HepG2 (cell line): ENCODE data around the gene SMAP2. TPM values are rescaled to one million over a fixed set of nuclear protein-coding genes. Genes with fewer than 3 reads are reported as not detected.

Experiments
- ATAC-seq: fragments of 200-7000 bp; cut with Tn5 transposase; 3 replicates; pipeline ENCODE4 v1.9.1; 2020; ENCODE audit warnings: mild to moderate bottlenecking, moderate library complexity
- BruUV-seq: library from RNA; stranded (reverse); fragments of 400-500 nt; replicated peaks from 2 replicates; lab custom pipeline; 2021; lab: Mats Ljungman, UMichigan
- CTCF ChIA-PET: fragments of 300-600 bp; formaldehyde crosslinking; extraction: SDS; loops from one replicate; lab custom pipeline; 2021; ENCODE audit warnings: low total read pairs, inconsistent platforms, low intra/inter-chr PET ratio; lab: Yijun Ruan, JAX
- POLR2A ChIA-PET: fragments of 350-600 bp; sonication (Branson Sonifier 250); formaldehyde crosslinking; loops from one replicate; lab custom pipeline; 2020; ENCODE audit warnings: antibody characterized with exemption, inconsistent platforms; lab: Yijun Ruan, JAX
- DNase-seq: peaks from one replicate; pipeline ENCODE4 v3.0.0-alpha.2; 2015; ENCODE audit warnings: low spot score
- FAIRE-seq: peaks from 3 replicates; lab custom pipeline; 2011; peaks lifted over from hg19 to GRCh38; lab: Jason Lieb, UNC
- H2AFZ ChIP-seq: one replicate; pipeline ENCODE4 v1.6.1; 2011; ENCODE audit warnings: low read length, inconsistent platforms
- H3K27ac ChIP-seq: fragments of 300-600 bp; 3 replicates; pipeline ENCODE4 v1.8.0; 2011; ENCODE audit warnings: mixed run types, mild to moderate bottlenecking, mixed read lengths, low read length, inconsistent platforms; ENCODE audit not compliant: insufficient read depth; ENCODE audit errors: extremely low read length
- H3K27me3 ChIP-seq, 2 experiments: fragments of 200-600 bp in 1 of 2; 2 replicates in 1 of 2; 3 replicates in 1 of 2; pipeline versions ENCODE4 v1.6.0 to v1.8.0; 2011; ENCODE audit warnings: low read length in 2 of 2, mild to moderate bottlenecking in 2 of 2, moderate library complexity in 2 of 2, inconsistent platforms in 1 of 2; ENCODE audit not compliant: insufficient read depth in 2 of 2, control insufficient read depth in 1 of 2
- H3K36me3 ChIP-seq, 2 experiments: fragments of 200-600 bp in 1 of 2; replicated peaks in 1 of 2; 2 replicates in 1 of 2; 3 replicates in 1 of 2; pipeline versions ENCODE4 v1.5.1 to v1.8.0; 2011; ENCODE audit warnings: low read length in 2 of 2, inconsistent platforms in 1 of 2; ENCODE audit not compliant: insufficient read depth in 2 of 2, control insufficient read depth in 1 of 2
- H3K4me1 ChIP-seq: 2 replicates; pipeline ENCODE4 v1.5.1; 2012; ENCODE audit warnings: low read length, inconsistent platforms; ENCODE audit not compliant: insufficient read depth
- H3K4me2 ChIP-seq: 2 replicates; pipeline ENCODE4 v1.6.0; 2011; ENCODE audit warnings: low read depth, low read length, inconsistent platforms
- H3K4me3 ChIP-seq, 3 experiments: fragments of 200-600 bp in 1 of 3; sonication (generic), shearing (Covaris generic) in 1 of 3; replicated peaks in 1 of 3; 2 replicates each; pipeline ENCODE4 v1.5.1; 2011 to 2016; ENCODE audit warnings: low read length in 3 of 3, inconsistent platforms in 2 of 3, low read depth in 2 of 3, mild to moderate bottlenecking in 2 of 3, control low read depth in 1 of 3, mixed read lengths in 1 of 3; ENCODE audit not compliant: insufficient read depth in 1 of 3
- H3K79me2 ChIP-seq: one replicate; pipeline ENCODE4 v1.6.1; 2011; ENCODE audit warnings: low read length, inconsistent platforms; ENCODE audit not compliant: insufficient read depth
- H3K9ac ChIP-seq: 2 replicates; pipeline ENCODE4 v1.6.0; 2011; ENCODE audit warnings: mild to moderate bottlenecking, low read depth, low read length, inconsistent platforms; ENCODE audit not compliant: insufficient read depth
- H3K9me3 ChIP-seq: 2 replicates; pipeline ENCODE4 v1.5.1; 2012; ENCODE audit warnings: mild to moderate bottlenecking, low read length
- H4K20me1 ChIP-seq: 2 replicates; pipeline ENCODE4 v1.6.0; 2011; ENCODE audit warnings: inconsistent platforms, mild to moderate bottlenecking, low read length, moderate library complexity; ENCODE audit not compliant: insufficient read depth
- ARID2 ChIP-seq: sonication (generic); formaldehyde crosslinking; IDR thresholded peaks from 2 replicates; pipeline ENCODE4 v1.8.1; 2022; ENCODE audit warnings: mild to moderate bottlenecking, missing genetic modification reagents, borderline replicate concordance
- ATF7 ChIP-seq, 2 experiments: fragments of 450-650 bp in 1 of 2; sonication (generic) in 1 of 2; formaldehyde crosslinking in 1 of 2; IDR thresholded peaks; 2 replicates each; pipeline versions ENCODE4 v1.4.0 to v1.6.1; 2016 to 2020; ENCODE audit warnings: antibody characterized with exemption in 1 of 2, mild to moderate bottlenecking in 1 of 2, missing genetic modification reagents in 1 of 2
- CAMTA2 ChIP-seq: sonication (generic); formaldehyde crosslinking; IDR thresholded peaks from 2 replicates; pipeline ENCODE4 v1.4.0; 2020; ENCODE audit warnings: mild to moderate bottlenecking, missing genetic modification reagents, borderline replicate concordance
- CREM ChIP-seq, 2 experiments: sonication (generic) in 1 of 2; formaldehyde crosslinking in 1 of 2; IDR thresholded peaks; 2 replicates each; pipeline versions ENCODE4 v1.4.0 to v1.6.1; 2016 to 2020; ENCODE audit warnings: antibody characterized with exemption in 1 of 2, mild to moderate bottlenecking in 1 of 2, missing genetic modification reagents in 1 of 2
- FOXA1 ChIP-seq, 2 experiments: fragments of 450-650 bp in 1 of 2; sonication (generic) in 1 of 2; formaldehyde crosslinking in 1 of 2; IDR thresholded peaks; 2 replicates each; pipeline versions ENCODE4 v1.4.0 to v1.6.1; 2016 to 2020; ENCODE audit warnings: missing genetic modification reagents in 1 of 2
- HHEX ChIP-seq: IDR thresholded peaks from 2 replicates; pipeline ENCODE4 v1.6.1; 2016; ENCODE audit warnings: control low read depth
- NPAS2 ChIP-seq: sonication (generic); formaldehyde crosslinking; IDR thresholded peaks from 2 replicates; pipeline ENCODE4 v1.8.0; 2022; ENCODE audit warnings: mild to moderate bottlenecking, missing genetic modification reagents, borderline replicate concordance
- NRL ChIP-seq: sonication (generic); formaldehyde crosslinking; IDR thresholded peaks from 2 replicates; pipeline ENCODE4 v1.5.0; 2020; ENCODE audit warnings: missing genetic modification reagents, mild to moderate bottlenecking, moderate library complexity, borderline replicate concordance
- TEAD3 ChIP-seq: optimal IDR thresholded peaks from 2 replicates; pipeline ENCODE3; 2016; ENCODE audit warnings: borderline replicate concordance
- ZBTB7A ChIP-seq: sonication (generic); formaldehyde crosslinking; IDR thresholded peaks from 2 replicates; pipeline ENCODE4 v1.8.0; 2022; ENCODE audit warnings: mild to moderate bottlenecking, missing genetic modification reagents
- ZNF720 ChIP-seq: sonication (generic); formaldehyde crosslinking; IDR thresholded peaks from 2 replicates; pipeline ENCODE4 v1.4.0; 2020; ENCODE audit warnings: missing genetic modification reagents
- WGBS: methylation state at CpG from one replicate; pipeline ENCODE4 v1.1.6; 2017; ENCODE audit warnings: low lambda C conversion rate; 5-methylcytosine and 5-hydroxymethylcytosine counted together
- in situ Hi-C: cut with HindIII; loops from 2 replicates; pipeline ENCODE4 v1.10.0; 2017; ENCODE audit warnings: low pct_unique_long_range_greater_than_20kb; ENCODE audit not compliant: extremely low pct_ligation_motif_present
- intact Hi-C: fragments of 100-400 bp; cut with micrococcal nuclease; formaldehyde crosslinking; loops from one replicate; pipeline ENCODE4 v1.10.0; 2022; ENCODE audit not compliant: unreplicated experiment
- polyA plus RNA-seq, 8 experiments: library from polyadenylated mRNA; depleted of rRNA in 3 of 8; stranded (reverse) in 7 of 8; unstranded in 1 of 8; fragments of >200 nt; fragmentation: Illumina TruSeq in 4 of 8; extraction: Trizol in 4 of 8; gene quantifications; 2 replicates each; pipeline versions ENCODE4 v1.2.1 to v1.2.3, GENCODE V29; 2011 to 2016; ENCODE audit warnings: low read depth in 4 of 8, missing spikeins in 1 of 8, mixed read lengths in 1 of 8; ENCODE audit not compliant: insufficient read depth in 1 of 8
- total RNA-seq, 5 experiments: library from RNA; depleted of rRNA; stranded (reverse); fragments of >200 nt; fragmentation: Illumina TruSeq; extraction: Trizol; gene quantifications; 2 replicates each; pipeline ENCODE4 v1.2.3, GENCODE V29; 2016; ENCODE audit warnings: low read depth in 1 of 5
- TF ChIP-seq, protein P1 (sequence below): sonication (generic); formaldehyde crosslinking; IDR thresholded peaks from 2 replicates; pipeline ENCODE4 v1.5.0; 2020; ENCODE audit warnings: missing genetic modification reagents, mild to moderate bottlenecking, borderline replicate concordance
- TF ChIP-seq, protein P2 (sequence below): sonication (generic); formaldehyde crosslinking; IDR thresholded peaks from 2 replicates; pipeline ENCODE4 v1.4.0; 2020; ENCODE audit warnings: missing genetic modification reagents
- TF ChIP-seq, protein P3 (sequence below): sonication (generic); formaldehyde crosslinking; IDR thresholded peaks from 2 replicates; pipeline ENCODE4 v1.4.0; 2020; ENCODE audit warnings: missing genetic modification reagents, borderline replicate concordance

The SMAP2 gene
- total and polyA plus RNA-seq, 2 of the 13 experiments (the other 11 are each of a cell fraction or from before 2014, with no cell fraction given) = 19.0 to 22.3 TPM

DNA sequence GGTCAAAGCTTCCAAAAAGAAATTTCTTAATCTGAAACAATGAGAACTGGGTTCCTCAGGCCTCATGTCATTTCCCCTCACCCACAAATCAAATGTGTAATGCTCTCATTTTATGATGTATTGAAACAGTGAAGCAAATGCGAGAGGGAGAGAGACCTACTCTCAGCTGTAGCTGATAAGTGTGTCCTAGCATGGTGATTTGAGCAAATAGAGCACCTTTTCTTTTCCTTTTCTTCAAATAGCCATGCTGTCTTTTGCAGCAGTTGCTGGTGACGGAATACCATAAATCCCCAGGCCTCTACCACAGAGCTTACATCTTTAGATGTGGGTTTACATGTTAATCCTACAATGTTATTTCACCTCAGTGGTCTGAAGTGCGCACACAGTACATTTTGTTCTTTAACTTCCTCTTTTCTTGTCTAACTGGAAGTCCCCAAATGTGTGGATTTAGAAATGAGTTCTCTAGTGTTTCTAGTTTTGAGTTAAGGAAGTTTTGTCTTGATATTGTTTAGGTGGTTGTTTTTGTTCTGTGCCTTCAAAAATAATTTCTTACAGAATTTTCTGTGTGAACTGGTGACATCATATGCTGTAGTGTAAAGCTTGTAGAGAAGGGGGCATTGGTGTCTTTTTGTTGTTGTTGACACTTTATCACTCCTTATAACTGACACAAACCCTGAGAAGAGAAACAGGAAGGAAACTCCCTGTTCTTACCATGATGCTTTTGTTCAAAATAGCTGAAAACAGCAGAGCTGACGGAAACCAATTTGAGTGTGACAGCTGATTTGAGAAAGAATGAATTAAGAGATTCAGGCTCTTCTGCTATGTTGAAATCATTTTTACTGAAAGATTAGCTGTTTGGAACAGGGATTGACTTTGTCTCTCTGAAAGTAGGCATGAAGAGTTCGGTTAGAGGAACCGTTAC lies 12.2 kb downstream of the SMAP2 start:
- no peak overlapping the region for H2AFZ ChIP-seq
- peaks cover 92% of the 10 kb centered on the region for H3K4me1 ChIP-seq
- no peak for DNase-seq
- H3K36me3 ChIP-seq = no peaks in the 10 kb centered on the region
- no peaks in the 10 kb centered on the region for H3K9me3 ChIP-seq
- 95% methylated on average over 6 of the region's 6 CpGs for WGBS
- ChIA-PET POLR2A (interaction anchor here (2.8 to 5.7 kb wide), 4 partner anchors 12 to 70 kb away, joined by 14 to 56 read pairs (median 31); partner anchors contain the start of genes COL9A2 and SMAP2), CTCF (no interaction called here)
- peak overlapping the region; percentile 81 for H3K27ac ChIP-seq
- ATAC-seq = no peak
- intact Hi-C loops (no loop called here), in situ Hi-C loops (no loop called here)
- H3K4me2 ChIP-seq = 0 out of 2 replicates have a peak overlapping the region, but pooled peaks have one; percentile 64
- FAIRE-seq = no peak
- no peak overlapping the region for H3K4me3 ChIP-seq
- H4K20me1 ChIP-seq = no peaks in the 10 kb centered on the region
- peak overlapping the region; percentile 43 for H3K9ac ChIP-seq
- BruUV-seq = no TSS peak
- peaks cover 74% of the 10 kb centered on the region for H3K79me2 ChIP-seq
- H3K27me3 ChIP-seq = no peaks in the 10 kb centered on the region
- no peak for TF ChIP-seq ZBTB7A (CRISPR knock-in tag)
- TF ChIP-seq, protein P1, sequence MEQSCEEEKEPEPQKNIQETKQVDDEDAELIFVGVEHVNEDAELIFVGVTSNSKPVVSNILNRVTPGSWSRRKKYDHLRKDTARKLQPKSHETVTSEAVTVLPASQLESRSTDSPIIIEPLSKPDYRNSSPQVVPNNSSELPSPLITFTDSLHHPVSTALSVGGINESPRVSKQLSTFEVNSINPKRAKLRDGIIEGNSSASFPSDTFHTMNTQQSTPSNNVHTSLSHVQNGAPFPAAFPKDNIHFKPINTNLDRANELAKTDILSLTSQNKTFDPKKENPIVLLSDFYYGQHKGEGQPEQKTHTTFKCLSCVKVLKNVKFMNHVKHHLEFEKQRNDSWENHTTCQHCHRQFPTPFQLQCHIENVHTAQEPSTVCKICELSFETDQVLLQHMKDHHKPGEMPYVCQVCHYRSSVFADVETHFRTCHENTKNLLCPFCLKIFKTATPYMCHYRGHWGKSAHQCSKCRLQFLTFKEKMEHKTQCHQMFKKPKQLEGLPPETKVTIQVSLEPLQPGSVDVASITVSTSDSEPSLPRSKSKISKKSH (CRISPR knock-in tag) = no peak
- TF ChIP-seq CREM (IDR thresholded peaks at IDR 0.05) = no peak
- no peak for TF ChIP-seq CREM (CRISPR knock-in tag; IDR thresholded peaks at IDR 0.05)
- TF ChIP-seq, protein P2, sequence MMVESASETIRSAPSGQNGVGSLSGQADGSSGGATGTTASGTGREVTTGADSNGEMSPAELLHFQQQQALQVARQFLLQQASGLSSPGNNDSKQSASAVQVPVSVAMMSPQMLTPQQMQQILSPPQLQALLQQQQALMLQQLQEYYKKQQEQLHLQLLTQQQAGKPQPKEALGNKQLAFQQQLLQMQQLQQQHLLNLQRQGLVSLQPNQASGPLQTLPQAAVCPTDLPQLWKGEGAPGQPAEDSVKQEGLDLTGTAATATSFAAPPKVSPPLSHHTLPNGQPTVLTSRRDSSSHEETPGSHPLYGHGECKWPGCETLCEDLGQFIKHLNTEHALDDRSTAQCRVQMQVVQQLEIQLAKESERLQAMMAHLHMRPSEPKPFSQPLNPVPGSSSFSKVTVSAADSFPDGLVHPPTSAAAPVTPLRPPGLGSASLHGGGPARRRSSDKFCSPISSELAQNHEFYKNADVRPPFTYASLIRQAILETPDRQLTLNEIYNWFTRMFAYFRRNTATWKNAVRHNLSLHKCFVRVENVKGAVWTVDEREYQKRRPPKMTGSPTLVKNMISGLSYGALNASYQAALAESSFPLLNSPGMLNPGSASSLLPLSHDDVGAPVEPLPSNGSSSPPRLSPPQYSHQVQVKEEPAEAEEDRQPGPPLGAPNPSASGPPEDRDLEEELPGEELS = no peak
- TF ChIP-seq FOXA1 (IDR thresholded peaks at IDR 0.05) = no peak
- no peak for TF ChIP-seq FOXA1 (CRISPR knock-in tag; IDR thresholded peaks at IDR 0.05)
- no peak for TF ChIP-seq CAMTA2 (CRISPR knock-in tag)
- no peak for TF ChIP-seq TEAD3 (CRISPR knock-in tag)
- TF ChIP-seq ARID2 (CRISPR knock-in tag) = no peak
- no peak for TF ChIP-seq NPAS2 (CRISPR knock-in tag)
- TF ChIP-seq ATF7 (IDR thresholded peaks at IDR 0.05) = peak; percentile 30; the same call in 1 of the 2 replicates
- TF ChIP-seq ATF7 (CRISPR knock-in tag; IDR thresholded peaks at IDR 0.05) = no peak
- TF ChIP-seq, protein P3, sequence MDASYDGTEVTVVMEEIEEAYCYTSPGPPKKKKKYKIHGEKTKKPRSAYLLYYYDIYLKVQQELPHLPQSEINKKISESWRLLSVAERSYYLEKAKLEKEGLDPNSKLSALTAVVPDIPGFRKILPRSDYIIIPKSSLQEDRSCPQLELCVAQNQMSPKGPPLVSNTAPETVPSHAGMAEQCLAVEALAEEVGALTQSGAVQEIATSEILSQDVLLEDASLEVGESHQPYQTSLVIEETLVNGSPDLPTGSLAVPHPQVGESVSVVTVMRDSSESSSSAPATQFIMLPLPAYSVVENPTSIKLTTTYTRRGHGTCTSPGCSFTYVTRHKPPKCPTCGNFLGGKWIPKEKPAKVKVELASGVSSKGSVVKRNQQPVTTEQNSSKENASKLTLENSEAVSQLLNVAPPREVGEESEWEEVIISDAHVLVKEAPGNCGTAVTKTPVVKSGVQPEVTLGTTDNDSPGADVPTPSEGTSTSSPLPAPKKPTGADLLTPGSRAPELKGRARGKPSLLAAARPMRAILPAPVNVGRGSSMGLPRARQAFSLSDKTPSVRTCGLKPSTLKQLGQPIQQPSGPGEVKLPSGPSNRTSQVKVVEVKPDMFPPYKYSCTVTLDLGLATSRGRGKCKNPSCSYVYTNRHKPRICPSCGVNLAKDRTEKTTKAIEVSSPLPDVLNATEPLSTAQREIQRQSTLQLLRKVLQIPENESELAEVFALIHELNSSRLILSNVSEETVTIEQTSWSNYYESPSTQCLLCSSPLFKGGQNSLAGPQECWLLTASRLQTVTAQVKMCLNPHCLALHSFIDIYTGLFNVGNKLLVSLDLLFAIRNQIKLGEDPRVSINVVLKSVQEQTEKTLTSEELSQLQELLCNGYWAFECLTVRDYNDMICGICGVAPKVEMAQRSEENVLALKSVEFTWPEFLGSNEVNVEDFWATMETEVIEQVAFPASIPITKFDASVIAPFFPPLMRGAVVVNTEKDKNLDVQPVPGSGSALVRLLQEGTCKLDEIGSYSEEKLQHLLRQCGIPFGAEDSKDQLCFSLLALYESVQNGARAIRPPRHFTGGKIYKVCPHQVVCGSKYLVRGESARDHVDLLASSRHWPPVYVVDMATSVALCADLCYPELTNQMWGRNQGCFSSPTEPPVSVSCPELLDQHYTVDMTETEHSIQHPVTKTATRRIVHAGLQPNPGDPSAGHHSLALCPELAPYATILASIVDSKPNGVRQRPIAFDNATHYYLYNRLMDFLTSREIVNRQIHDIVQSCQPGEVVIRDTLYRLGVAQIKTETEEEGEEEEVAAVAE (CRISPR knock-in tag) = no peak
- TF ChIP-seq HHEX (CRISPR knock-in tag) = no peak
- no peak for TF ChIP-seq NRL
- TF ChIP-seq ZNF720 (CRISPR knock-in tag) = no peak
